ENCODE measurements around the gene ANLN. TPM values are rescaled to one million over a fixed set of nuclear protein-coding genes. Genes with fewer than 3 reads are reported as not detected.

The ANLN gene
- polyA plus RNA-seq, 3 donors: 0.12 to 1.1 (median 0.25) TPM

- Histone ChIP-seq H2AFZ (ENCODE audit: insufficient read depth, low read depth, low read length, poor library complexity, severe bottlenecking) (peak overlapping the region; percentile 91), H3K9ac (ENCODE audit: insufficient read depth, low read length, poor library complexity, severe bottlenecking) (peak overlapping the region; percentile 19), H3K79me2 (ENCODE audit: insufficient read depth, low read length) (peaks cover 70% of the 10 kb centered on the region), H3K4me3 (replicated peaks in 1 of 3; ENCODE audit: low read depth in 2 of 3, low read length in 3 of 3) (peak overlapping the region; percentile 88 to 100 (median 96)), H3K4me2 (replicated peaks; ENCODE audit: extremely low read depth, low read length, poor library complexity, severe bottlenecking) (peak overlapping the region; percentile 100), H3K36me3 (replicated peaks in 1 of 2; ENCODE audit: control insufficient read depth in 1 of 2, insufficient read depth in 2 of 2, low read length in 2 of 2) (peaks cover 0 to 1% of the 10 kb centered on the region in 2 donors), H3K27me3 (ENCODE audit: control insufficient read depth in 2 of 2, insufficient read depth in 2 of 2, low read length in 2 of 2) (no peaks in the 10 kb centered on the region), H3K4me1 (ENCODE audit: control insufficient read depth in 1 of 2, insufficient read depth in 2 of 2, low read length in 2 of 2) (peaks cover 15 to 26% of the 10 kb centered on the region in 2 donors), H3K9me3 (replicated peaks in 1 of 2; ENCODE audit: control insufficient read depth in 1 of 2, insufficient read depth in 1 of 2, low read length in 2 of 2) (no peaks in the 10 kb centered on the region), H3K27ac (ENCODE audit: low read depth in 1 of 2, low read length in 2 of 2) (peak overlapping the region in 1 of 2 donors; percentile 76), H4K20me1 (ENCODE audit: insufficient read depth, low read length) (no peaks in the 10 kb centered on the region)
- intact Hi-C loops (cut with micrococcal nuclease): no loop called here
- Mint-ChIP-seq H3K27ac (peak overlapping the region in 6 of 7 donors; percentile 39 to 85 (median 72)), H3K4me1 (peaks cover 48% of the 10 kb centered on the region), H3K27me3 (ENCODE audit: low read depth in 3 of 3) (peaks cover 0 to 2% (median 0%) of the 10 kb centered on the region in 3 donors), H3K9me3 (peaks cover 0 to 4% (median 0%) of the 10 kb centered on the region in 7 donors), H3K36me3 (peaks cover 0 to 3% of the 10 kb centered on the region in 2 donors), H3K4me3 (peak overlapping the region; percentile 73 to 99)
- DNase-seq: peak in 1 of 3 donors; percentile 10
- TF ChIP-seq CTCF (IDR thresholded peaks at IDR 0.05): no peak
- WGBS (ENCODE audit: insufficient coverage): 0% methylated on average over 1 of the region's 10 CpGs
Observed at GRCh38 chr7:36391436-36392198, 2.0 kb downstream of the ANLN start.

- Histone ChIP-seq H3K9me3 (replicated peaks in 1 of 2; ENCODE audit: control insufficient read depth in 1 of 2, insufficient read depth in 1 of 2, low read length in 2 of 2) (no peaks in the 10 kb centered on the region), H3K79me2 (ENCODE audit: insufficient read depth, low read length) (peaks cover 92% of the 10 kb centered on the region), H3K27ac (ENCODE audit: low read depth in 1 of 2, low read length in 2 of 2) (peak overlapping the region in 1 of 2 donors; percentile 66), H4K20me1 (ENCODE audit: insufficient read depth, low read length) (no peaks in the 10 kb centered on the region), H3K27me3 (ENCODE audit: control insufficient read depth in 2 of 2, insufficient read depth in 2 of 2, low read length in 2 of 2) (no peaks in the 10 kb centered on the region), H3K4me2 (replicated peaks; ENCODE audit: extremely low read depth, low read length, poor library complexity, severe bottlenecking) (no peak overlapping the region), H3K4me1 (ENCODE audit: control insufficient read depth in 1 of 2, insufficient read depth in 2 of 2, low read length in 2 of 2) (peaks cover 15 to 26% of the 10 kb centered on the region in 2 donors), H3K4me3 (replicated peaks in 1 of 3; ENCODE audit: low read depth in 2 of 3, low read length in 3 of 3) (no peak overlapping the region), H3K9ac (ENCODE audit: insufficient read depth, low read length, poor library complexity, severe bottlenecking) (no peak overlapping the region), H2AFZ (ENCODE audit: insufficient read depth, low read depth, low read length, poor library complexity, severe bottlenecking) (peak overlapping the region; percentile 48), H3K36me3 (replicated peaks in 1 of 2; ENCODE audit: control insufficient read depth in 1 of 2, insufficient read depth in 2 of 2, low read length in 2 of 2) (peaks cover 0 to 13% of the 10 kb centered on the region in 2 donors)
- H3K4me3 Mint-ChIP-seq: no peak overlapping the region
- H3K4me1 Mint-ChIP-seq: peaks cover 50% of the 10 kb centered on the region
- no peak for DNase-seq
- WGBS (ENCODE audit: insufficient coverage): no CpG with 5 or more reads among the region's 1 CpG
- peak overlapping the region in 4 of 7 donors; percentile 37 to 85 (median 62) for H3K27ac Mint-ChIP-seq
- H3K9me3 Mint-ChIP-seq: peaks cover 0 to 4% (median 0%) of the 10 kb centered on the region in 7 donors
- intact Hi-C loops (cut with micrococcal nuclease): no loop called here
- no peaks in the 10 kb centered on the region for H3K27me3 Mint-ChIP-seq (ENCODE audit: low read depth in 3 of 3)
- TF ChIP-seq CTCF (IDR thresholded peaks at IDR 0.05): no peak
- peaks cover 3 to 12% of the 10 kb centered on the region in 2 donors for H3K36me3 Mint-ChIP-seq
Observed at GRCh38 chr7:36393826-36394225, 4.2 kb downstream of the ANLN start.

All from CD14-positive monocyte (primary cell).